ES-I3 (cell line): ENCODE data around the gene HLA-DQA2.
"Not testable (repeated sequence)": the region's sequence is repeated elsewhere in the genome, so short reads cannot be mapped to it uniquely, and the experiment has no call there.

Source experiments
- H3K36me3 ChIP-seq: 2 replicates; pipeline ENCODE4 v1.6.1; 2013; ENCODE audit warnings: mild to moderate bottlenecking, low read length, control low read depth, moderate library complexity; ENCODE audit not compliant: insufficient read depth
- H3K4me1 ChIP-seq: 2 replicates; pipeline ENCODE4 v1.6.1; 2013; ENCODE audit warnings: mild to moderate bottlenecking, control low read depth, low read length; ENCODE audit not compliant: insufficient read depth
- H3K9ac ChIP-seq: 2 replicates; pipeline ENCODE4 v1.6.1; 2013; ENCODE audit warnings: low read depth, mild to moderate bottlenecking, low read length, moderate library complexity
- H3K9me3 ChIP-seq: 2 replicates; pipeline ENCODE4 v1.6.1; 2013; ENCODE audit warnings: mild to moderate bottlenecking, low read length, moderate library complexity; ENCODE audit not compliant: control insufficient read depth, insufficient read depth

The HLA-DQA2 gene

DNA sequence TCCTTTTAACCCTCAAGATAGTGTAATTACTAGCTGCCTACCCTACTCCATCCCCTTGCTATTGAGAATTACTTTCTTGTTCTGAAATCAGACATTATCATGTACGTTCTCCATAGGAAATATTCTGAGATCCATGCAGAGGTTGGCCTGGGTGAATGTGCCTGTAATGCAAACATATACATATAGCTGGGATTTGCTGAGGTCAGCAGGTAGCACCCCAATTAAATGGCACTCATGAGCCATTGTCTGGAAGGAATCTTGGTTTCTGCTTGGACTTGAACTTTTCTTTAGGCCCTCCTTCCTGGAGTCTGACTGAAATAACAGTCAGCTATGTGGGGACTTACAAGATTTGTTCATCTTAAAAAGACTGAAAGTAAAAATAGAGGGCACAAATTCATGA is 18.5 kb downstream of the HLA-DQA2 start:
- Histone ChIP-seq H3K9me3 (no peaks in the 10 kb centered on the region), H3K9ac (no peak overlapping the region), H3K4me1 (no peaks in the 10 kb centered on the region), H3K36me3 (no peaks in the 10 kb centered on the region)

- Histone ChIP-seq H3K36me3 (no peaks in the 10 kb centered on the region), H3K9me3 (no peaks in the 10 kb centered on the region), H3K4me1 (no peaks in the 10 kb centered on the region), H3K9ac (no peak overlapping the region)
Measured at GRCh38 chr6:32761072-32761471, 19.9 kb downstream of the HLA-DQA2 start.

GRCh38 chr6:32761548-32761947 is 20.4 kb downstream of the HLA-DQA2 start:
- no peaks in the 10 kb centered on the region for H3K36me3 ChIP-seq
- H3K9me3 ChIP-seq = no peaks in the 10 kb centered on the region
- H3K9ac ChIP-seq = no peak overlapping the region
- no peaks in the 10 kb centered on the region for H3K4me1 ChIP-seq

- no peaks in the 10 kb centered on the region for H3K36me3 ChIP-seq
- H3K9me3 ChIP-seq = no peaks in the 10 kb centered on the region
- no peaks in the 10 kb centered on the region for H3K4me1 ChIP-seq
- no peak within 1 kb of the TSS for H3K9ac ChIP-seq
Measured at GRCh38 chr6:32763421-32763820, 22.2 kb downstream of the HLA-DQA2 start, which contains the start of gene HLA-DQB2. Gene HLA-DQB2, minus strand, starts transcription at chr6:32763532. Its CDS starts 62 bp downstream, at chr6:32763470.

GRCh38 chr6:32764048-32764447 is 22.9 kb downstream of the HLA-DQA2 start:
- Histone ChIP-seq H3K9me3 (no peaks in the 10 kb centered on the region), H3K4me1 (no peaks in the 10 kb centered on the region), H3K9ac (no peak overlapping the region), H3K36me3 (no peaks in the 10 kb centered on the region)

DNA sequence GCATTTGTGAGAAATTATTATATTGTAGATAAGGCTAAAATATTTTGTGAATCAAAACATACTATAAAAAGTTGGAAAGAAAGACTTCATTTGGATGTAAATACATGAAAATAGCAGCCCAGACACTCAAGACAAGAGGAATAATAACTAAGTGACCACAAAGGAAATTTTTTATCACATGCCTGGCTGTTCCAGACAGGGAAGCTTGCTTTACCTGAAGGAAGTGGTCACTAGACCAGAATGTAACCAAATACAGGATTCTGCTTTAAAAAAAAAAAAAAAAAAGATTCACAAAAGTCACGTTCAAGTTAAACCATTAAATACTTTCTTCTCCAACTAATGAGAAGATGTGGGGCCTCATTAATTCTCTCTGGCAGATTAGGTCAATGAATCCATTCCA is 31.5 kb downstream of the HLA-DQA2 start:
- no peaks in the 10 kb centered on the region for H3K4me1 ChIP-seq
- H3K9me3 ChIP-seq = no peaks in the 10 kb centered on the region
- H3K36me3 ChIP-seq = no peaks in the 10 kb centered on the region
- no peak overlapping the region for H3K9ac ChIP-seq

- no peaks in the 10 kb centered on the region for H3K9me3 ChIP-seq
- H3K4me1 ChIP-seq = no peaks in the 10 kb centered on the region
- no peaks in the 10 kb centered on the region for H3K36me3 ChIP-seq
- H3K9ac ChIP-seq = no peak overlapping the region
Measured at GRCh38 chr6:32774426-32774825, 33.2 kb downstream of the HLA-DQA2 start.

- Histone ChIP-seq H3K9me3 (no peaks in the 10 kb centered on the region), H3K9ac (no peak overlapping the region), H3K36me3 (no peaks in the 10 kb centered on the region), H3K4me1 (no peaks in the 10 kb centered on the region)
Measured at GRCh38 chr6:32775071-32775470, 33.9 kb downstream of the HLA-DQA2 start.

DNA sequence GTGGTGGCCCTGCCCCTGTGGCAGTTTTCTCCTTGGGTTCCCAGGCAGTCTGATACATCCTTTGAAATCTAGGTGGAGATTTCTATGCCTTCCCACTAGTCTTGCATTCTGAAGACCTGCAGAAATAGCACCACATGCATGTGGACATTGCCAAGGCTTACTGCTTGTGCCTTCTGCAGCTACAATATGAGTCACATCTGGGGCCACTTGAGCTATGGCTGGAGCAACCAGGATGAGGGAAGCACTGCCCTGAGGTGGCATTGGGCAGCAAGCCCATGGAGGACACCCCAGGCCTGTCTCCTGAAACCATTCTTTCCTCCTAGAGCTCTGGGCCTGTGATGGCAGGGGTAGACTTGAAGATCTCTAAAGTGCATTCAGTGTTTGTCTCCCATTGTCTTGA is 37.8 kb downstream of the HLA-DQA2 start:
- no peak overlapping the region for H3K9ac ChIP-seq
- no peaks in the 10 kb centered on the region for H3K9me3 ChIP-seq
- H3K36me3 ChIP-seq = no peaks in the 10 kb centered on the region
- H3K4me1 ChIP-seq = no peaks in the 10 kb centered on the region

DNA sequence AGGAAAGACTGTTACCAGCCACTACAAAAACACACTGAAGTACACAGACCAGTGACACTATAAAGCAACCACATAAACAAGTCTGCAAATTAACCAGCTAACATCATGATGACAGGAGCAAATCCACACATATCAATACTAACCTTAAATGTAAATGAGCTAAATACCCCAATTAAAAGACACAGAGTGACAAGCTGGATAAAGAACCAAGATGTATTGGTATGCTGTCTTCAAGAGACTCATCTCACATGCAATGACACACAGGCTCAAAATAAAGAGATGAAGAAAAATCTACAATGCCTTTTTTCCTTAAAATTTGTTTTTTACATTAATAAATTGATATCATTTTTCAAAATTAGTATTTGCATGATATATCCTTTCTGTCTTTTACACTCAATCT is 41.7 kb downstream of the HLA-DQA2 start:
- H3K9ac ChIP-seq, H3K9me3 ChIP-seq, H3K4me1 ChIP-seq, H3K36me3 ChIP-seq: not testable (repeated sequence)

DNA sequence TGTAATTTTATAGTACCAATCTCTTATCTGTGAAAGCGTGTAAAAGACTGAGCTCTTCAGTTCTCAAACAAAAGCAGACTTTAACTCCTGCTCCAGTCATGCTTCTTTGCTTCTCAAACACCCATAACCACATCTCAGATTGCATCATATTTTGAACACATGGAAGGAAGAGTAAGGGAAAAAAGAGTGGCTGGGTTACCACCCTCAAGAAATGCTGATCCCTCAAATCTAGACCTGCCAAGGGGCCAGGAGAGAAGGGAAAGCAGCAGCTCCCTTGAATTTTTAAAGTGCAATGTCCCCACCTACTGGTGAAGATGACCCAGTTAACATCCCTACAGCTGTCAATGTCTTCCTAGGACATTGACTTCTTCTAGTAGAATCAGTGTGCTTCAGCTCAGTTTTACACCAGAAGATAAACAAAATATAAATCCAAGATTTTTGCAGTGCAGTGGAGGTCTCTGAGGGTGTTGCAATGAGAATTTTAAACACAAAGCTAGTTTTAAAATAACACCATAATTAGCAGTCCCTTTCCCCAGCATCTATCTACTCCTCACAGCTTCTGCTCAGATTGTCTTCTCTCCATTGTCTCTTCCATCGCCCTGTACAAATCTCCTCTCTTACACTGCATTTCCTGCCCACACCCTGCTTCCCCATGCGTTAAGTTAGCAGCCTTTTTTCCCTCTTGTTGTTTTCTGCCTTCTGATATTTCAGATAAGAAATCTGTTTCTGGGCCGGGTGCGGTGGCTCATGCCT is 44.8 kb downstream of the HLA-DQA2 start:
- H3K9ac ChIP-seq = no peak overlapping the region
- H3K9me3 ChIP-seq = no peaks in the 10 kb centered on the region
- H3K36me3 ChIP-seq = no peaks in the 10 kb centered on the region
- H3K4me1 ChIP-seq = no peaks in the 10 kb centered on the region

GRCh38 chr6:32790306-32790705 is 49.1 kb downstream of the HLA-DQA2 start:
- Histone ChIP-seq H3K4me1 (no peaks in the 10 kb centered on the region), H3K9ac (no peak overlapping the region), H3K9me3 (no peaks in the 10 kb centered on the region), H3K36me3 (no peaks in the 10 kb centered on the region)

GRCh38 chr6:32792901-32793435 is 51.8 kb downstream of the HLA-DQA2 start:
- Histone ChIP-seq H3K4me1 (peaks cover 3% of the 10 kb centered on the region; the same call in 1 of the 2 replicates), H3K9me3 (no peaks in the 10 kb centered on the region), H3K36me3 (no peaks in the 10 kb centered on the region), H3K9ac (no peak overlapping the region)

- Histone ChIP-seq H3K9me3 (no peaks in the 10 kb centered on the region; the same call in 1 of the 2 replicates), H3K9ac (no peak overlapping the region), H3K4me1 (peaks cover 3% of the 10 kb centered on the region; the same call in 1 of the 2 replicates), H3K36me3 (no peaks in the 10 kb centered on the region)
Measured at GRCh38 chr6:32794510-32794909, 53.3 kb downstream of the HLA-DQA2 start.
